NCI-H2196 (cell line): ENCODE measurements around the gene UGT1A1.

Experiments
- DNase-seq: peaks from one replicate; lab custom pipeline; 2025; ENCODE audit not compliant: unreplicated experiment; lab: John Stamatoyannopoulos, UW

UGT1A1 gene

GRCh38 chr2:233814056-233814835, 54.2 kb downstream of the UGT1A1 start:
- peak; percentile 36 for DNase-seq

- no peak for DNase-seq
These were observed 55.8 kb downstream of the UGT1A1 start for GRCh38 chr2:233815861-233816260.

GRCh38 chr2:233816334-233816733, 56.3 kb downstream of the UGT1A1 start:
- DNase-seq, result no peak

GRCh38 chr2:233816771-233817170, 56.7 kb downstream of the UGT1A1 start:
- DNase-seq, result no peak

- no peak for DNase-seq
These were observed 57.4 kb downstream of the UGT1A1 start for GRCh38 chr2:233817361-233817911.

GRCh38 chr2:233817995-233818638, 58.0 kb downstream of the UGT1A1 start:
- no peak for DNase-seq

- DNase-seq, result no peak
These were observed 58.9 kb downstream of the UGT1A1 start for GRCh38 chr2:233818639-233819621.

- no peak for DNase-seq
These were observed 60.1 kb downstream of the UGT1A1 start for GRCh38 chr2:233819884-233820773.

- no peak for DNase-seq
These were observed 60.7 kb downstream of the UGT1A1 start for GRCh38 chr2:233820774-233821105.

GRCh38 chr2:233821196-233821595, 61.1 kb downstream of the UGT1A1 start:
- DNase-seq, result no peak

- DNase-seq, result no peak
These were observed 61.6 kb downstream of the UGT1A1 start for GRCh38 chr2:233821709-233822100.

- DNase-seq, result no peak
These were observed 62.2 kb downstream of the UGT1A1 start for GRCh38 chr2:233822101-233822771.
